ENCODE measurements around the gene MALT1.

GRCh38 chr18:58700209-58700608, 28.9 kb downstream of the MALT1 start:
- TF ChIP-seq, protein P1, sequence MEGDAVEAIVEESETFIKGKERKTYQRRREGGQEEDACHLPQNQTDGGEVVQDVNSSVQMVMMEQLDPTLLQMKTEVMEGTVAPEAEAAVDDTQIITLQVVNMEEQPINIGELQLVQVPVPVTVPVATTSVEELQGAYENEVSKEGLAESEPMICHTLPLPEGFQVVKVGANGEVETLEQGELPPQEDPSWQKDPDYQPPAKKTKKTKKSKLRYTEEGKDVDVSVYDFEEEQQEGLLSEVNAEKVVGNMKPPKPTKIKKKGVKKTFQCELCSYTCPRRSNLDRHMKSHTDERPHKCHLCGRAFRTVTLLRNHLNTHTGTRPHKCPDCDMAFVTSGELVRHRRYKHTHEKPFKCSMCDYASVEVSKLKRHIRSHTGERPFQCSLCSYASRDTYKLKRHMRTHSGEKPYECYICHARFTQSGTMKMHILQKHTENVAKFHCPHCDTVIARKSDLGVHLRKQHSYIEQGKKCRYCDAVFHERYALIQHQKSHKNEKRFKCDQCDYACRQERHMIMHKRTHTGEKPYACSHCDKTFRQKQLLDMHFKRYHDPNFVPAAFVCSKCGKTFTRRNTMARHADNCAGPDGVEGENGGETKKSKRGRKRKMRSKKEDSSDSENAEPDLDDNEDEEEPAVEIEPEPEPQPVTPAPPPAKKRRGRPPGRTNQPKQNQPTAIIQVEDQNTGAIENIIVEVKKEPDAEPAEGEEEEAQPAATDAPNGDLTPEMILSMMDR (IDR thresholded peaks at IDR 0.05): no peak
- no peak for TF ChIP-seq POLR2A (IDR thresholded peaks at IDR 0.05)
